Left renal cortex interstitium (tissue), 4 donors: ENCODE measurements around the gene CEP170. TPM values are rescaled to one million over a fixed set of nuclear protein-coding genes. Genes with fewer than 3 reads are reported as not detected.

Experiments used
- DNase-seq, 4 donors: peaks; one replicate each; pipeline ENCODE4 v3.0.0-alpha.2; 2013; ENCODE audit warnings: low read depth in 4 of 4, low spot score in 2 of 4, missing footprints in 1 of 4
- polyA plus RNA-seq, 4 donors: library from polyadenylated mRNA; unstranded; fragments of 120-200 nt; gene quantifications; one replicate each; pipeline ENCODE4 v1.2.1, GENCODE V29; 2013; ENCODE audit not compliant: insufficient read length in 4 of 4

CEP170 gene
- polyA plus RNA-seq: 10 to 100 TPM; 49.9 to 68.7 (median 57.6) TPM

- peak; percentile 97 to 99 (median 98) for DNase-seq
Observed at GRCh38 chr1:243254927-243255790, at the start of gene CEP170. Gene CEP170, minus strand, starts transcription at chr1:243255281. Its CDS starts 30,001 bp downstream, at chr1:243225280.

GRCh38 chr1:243301059-243301458, 46.0 kb upstream of the CEP170 start:
- no peak for DNase-seq

GRCh38 chr1:243299069-243299468, 44.0 kb upstream of the CEP170 start:
- no peak for DNase-seq

- no peak for DNase-seq
Observed at GRCh38 chr1:243294723-243295121, 39.6 kb upstream of the CEP170 start.

GRCh38 chr1:243293941-243294722, 39.1 kb upstream of the CEP170 start:
- DNase-seq: no peak

- no peak for DNase-seq
Observed at GRCh38 chr1:243292117-243292516, 37.0 kb upstream of the CEP170 start.

- DNase-seq: no peak
Observed at GRCh38 chr1:243291292-243291691, 36.2 kb upstream of the CEP170 start.

GRCh38 chr1:243288062-243288461, 33.0 kb upstream of the CEP170 start:
- DNase-seq: no peak

- DNase-seq: no peak
Observed at GRCh38 chr1:243287652-243288051, 32.6 kb upstream of the CEP170 start.

- DNase-seq: no peak
Observed at GRCh38 chr1:243287123-243287460, 32.0 kb upstream of the CEP170 start.

GRCh38 chr1:243286409-243287122, 31.5 kb upstream of the CEP170 start:
- DNase-seq: no peak

GRCh38 chr1:243281672-243282071, 26.6 kb upstream of the CEP170 start:
- DNase-seq: no peak

- DNase-seq: no peak
Observed at GRCh38 chr1:243280571-243281129, 25.6 kb upstream of the CEP170 start.

- no peak for DNase-seq
Observed at GRCh38 chr1:243275316-243275715, 20.2 kb upstream of the CEP170 start.

GRCh38 chr1:243273945-243274344, 18.9 kb upstream of the CEP170 start:
- DNase-seq: no peak

GRCh38 chr1:243273506-243273905, 18.4 kb upstream of the CEP170 start:
- DNase-seq: no peak

- DNase-seq: no peak
Observed at GRCh38 chr1:243272401-243272800, 17.3 kb upstream of the CEP170 start.

- no peak for DNase-seq
Observed at GRCh38 chr1:243271996-243272395, 16.9 kb upstream of the CEP170 start.

GRCh38 chr1:243270097-243270864, 15.2 kb upstream of the CEP170 start:
- no peak for DNase-seq

GRCh38 chr1:243269461-243269801, 14.3 kb upstream of the CEP170 start:
- no peak for DNase-seq
